IMR-90 (cell line): ENCODE results near the gene MYO1H. TPM values are rescaled to one million over a fixed set of nuclear protein-coding genes. Genes with fewer than 3 reads are reported as not detected.

ENCODE experiments used
- ATAC-seq: fragments of 200-7000 bp; cut with Tn5 transposase; 2 replicates; pipeline ENCODE4 v1.9.1; 2020; ENCODE audit warnings: low read depth, mild to moderate bottlenecking, moderate library complexity
- BruUV-seq: library from RNA; stranded (reverse); fragments of 400-500 nt; replicated peaks from 2 replicates; lab custom pipeline; 2021; lab: Mats Ljungman, UMichigan
- CTCF ChIA-PET: fragments of 300-600 bp; formaldehyde crosslinking; extraction: SDS; loops from one replicate; lab custom pipeline; 2021; ENCODE audit warnings: antibody characterized with exemption; lab: Yijun Ruan, JAX
- POLR2A ChIA-PET: fragments of 300-600 bp; sonication (Branson Sonifier 250); formaldehyde crosslinking; loops from one replicate; lab custom pipeline; 2022; ENCODE audit warnings: antibody characterized with exemption; ENCODE audit not compliant: unreplicated experiment; lab: Charles Lee
- DNase-seq: peaks from one replicate; pipeline ENCODE4 v3.0.0; 2013
- H2AFZ ChIP-seq: replicated peaks from 2 replicates; pipeline ENCODE3; 2013; ENCODE audit warnings: low read length, mild to moderate bottlenecking; ENCODE audit not compliant: poor library complexity
- H2AK5ac ChIP-seq: 2 replicates; pipeline ENCODE4 v1.6.1; 2013; ENCODE audit warnings: low read depth, low read length, inconsistent platforms
- H2AK9ac ChIP-seq: replicated peaks from 2 replicates; pipeline ENCODE3; 2013; ENCODE audit warnings: mild to moderate bottlenecking, low read depth, low read length, moderate library complexity; ENCODE audit not compliant: poor library complexity
- H2BK120ac ChIP-seq: 2 replicates; pipeline ENCODE4 v1.6.1; 2013; ENCODE audit warnings: low read depth, low read length, inconsistent platforms
- H2BK15ac ChIP-seq: 3 replicates; pipeline ENCODE4 v1.6.1; 2013; ENCODE audit warnings: low read depth, low read length, inconsistent platforms
- H2BK20ac ChIP-seq: 2 replicates; pipeline ENCODE4 v1.6.1; 2013; ENCODE audit warnings: low read depth, mild to moderate bottlenecking, inconsistent platforms, low read length, moderate library complexity
- H2BK5ac ChIP-seq: 2 replicates; pipeline ENCODE4 v1.6.1; 2013; ENCODE audit warnings: mild to moderate bottlenecking, low read depth, low read length, inconsistent platforms; ENCODE audit not compliant: poor library complexity, severe bottlenecking
- H3K14ac ChIP-seq: replicated peaks from 2 replicates; pipeline ENCODE4 v1.6.1; 2013; ENCODE audit warnings: low read depth, low read length, inconsistent platforms
- H3K18ac ChIP-seq: 2 replicates; pipeline ENCODE4 v1.6.1; 2013; ENCODE audit warnings: low read depth, low read length, control low read depth
- H3K23ac ChIP-seq: 2 replicates; pipeline ENCODE4 v1.6.1; 2013; ENCODE audit warnings: low read depth, low read length, inconsistent platforms
- H3K27ac ChIP-seq: 2 replicates; pipeline ENCODE4 v1.5.1; 2013; ENCODE audit warnings: mild to moderate bottlenecking, control low read depth, low read length; ENCODE audit not compliant: insufficient read depth
- H3K27me3 ChIP-seq: 2 replicates; pipeline ENCODE4 v1.6.1; 2013; ENCODE audit warnings: low read length; ENCODE audit not compliant: control insufficient read depth, insufficient read depth
- H3K36me3 ChIP-seq: 2 replicates; pipeline ENCODE4 v1.6.1; 2013; ENCODE audit warnings: low read length, mixed read lengths; ENCODE audit not compliant: control insufficient read depth, insufficient read depth
- H3K4ac ChIP-seq: 2 replicates; pipeline ENCODE4 v1.6.1; 2013; ENCODE audit warnings: low read depth, low read length, inconsistent platforms
- H3K4me1 ChIP-seq: 2 replicates; pipeline ENCODE4 v1.6.1; 2013; ENCODE audit warnings: low read length, mixed read lengths; ENCODE audit not compliant: control insufficient read depth, insufficient read depth
- H3K4me2 ChIP-seq: 2 replicates; pipeline ENCODE4 v1.6.1; 2013; ENCODE audit warnings: low read depth, mild to moderate bottlenecking, control low read depth, low read length, moderate library complexity
- H3K4me3 ChIP-seq: 2 replicates; pipeline ENCODE4 v1.5.1; 2013; ENCODE audit warnings: low read depth, mild to moderate bottlenecking, control low read depth, low read length, moderate library complexity; ENCODE audit not compliant: insufficient read depth
- H3K56ac ChIP-seq: 2 replicates; pipeline ENCODE4 v1.6.1; 2013; ENCODE audit warnings: low read length, inconsistent platforms; ENCODE audit not compliant: insufficient read depth; ENCODE audit errors: extremely low read depth
- H3K79me1 ChIP-seq, 2 experiments: 2 replicates each; pipeline ENCODE4 v1.6.1; 2013; ENCODE audit warnings: low read length in 2 of 2, inconsistent platforms in 1 of 2, low read depth in 1 of 2
- H3K9ac ChIP-seq: 2 replicates; pipeline ENCODE4 v1.6.1; 2013; ENCODE audit warnings: low read depth, low read length, control low read depth
- H3K9me1 ChIP-seq: 2 replicates; pipeline ENCODE4 v1.6.1; 2013; ENCODE audit warnings: low read length, inconsistent platforms; ENCODE audit not compliant: insufficient read depth
- H3K9me3 ChIP-seq: 2 replicates; pipeline ENCODE4 v1.6.1; 2013; ENCODE audit warnings: low read length; ENCODE audit not compliant: control insufficient read depth, insufficient read depth
- H4K20me1 ChIP-seq: 2 replicates; pipeline ENCODE4 v1.6.1; 2013; ENCODE audit warnings: low read length, inconsistent platforms; ENCODE audit not compliant: insufficient read depth
- H4K5ac ChIP-seq: 2 replicates; pipeline ENCODE4 v1.6.1; 2013; ENCODE audit warnings: mild to moderate bottlenecking, low read depth, low read length, control low read depth
- H4K8ac ChIP-seq, 2 experiments: 2 replicates each; pipeline ENCODE4 v1.6.1; 2013; ENCODE audit warnings: low read depth in 2 of 2, low read length in 2 of 2, control low read depth in 1 of 2, inconsistent platforms in 1 of 2
- H4K91ac ChIP-seq: 2 replicates; pipeline ENCODE4 v1.6.1; 2013; ENCODE audit warnings: low read depth, low read length, inconsistent platforms; ENCODE audit not compliant: insufficient read depth
- CEBPB ChIP-seq: IDR thresholded peaks from 2 replicates; pipeline ENCODE4 v1.6.1; 2012; ENCODE audit warnings: low read depth, low read length, improper control_type of control experiment
- CHD1 ChIP-seq: IDR thresholded peaks from 2 replicates; pipeline ENCODE4 v1.6.1; 2012; ENCODE audit warnings: low read depth, low read length, improper control_type of control experiment
- FOS ChIP-seq: fragments of 150-350 bp; IDR thresholded peaks from 2 replicates; pipeline ENCODE4 v1.6.1; 2016; ENCODE audit warnings: low read depth, low read length
- MXI1 ChIP-seq: IDR thresholded peaks from 2 replicates; pipeline ENCODE4 v1.6.1; 2012; ENCODE audit warnings: low read depth, mild to moderate bottlenecking, low read length, moderate library complexity, borderline replicate concordance
- NFE2L2 ChIP-seq: fragments of 150-350 bp; IDR thresholded peaks from 2 replicates; pipeline ENCODE4 v1.6.1; 2016; ENCODE audit warnings: low read depth, mild to moderate bottlenecking, low read length
- POLR2A ChIP-seq: IDR thresholded peaks from 2 replicates; pipeline ENCODE4 v1.6.1; 2012; ENCODE audit warnings: mild to moderate bottlenecking, low read depth, low read length
- RAD21 ChIP-seq: IDR thresholded peaks from 2 replicates; pipeline ENCODE4 v1.6.1; 2012; ENCODE audit warnings: low read length, improper control_type of control experiment
- RCOR1 ChIP-seq: IDR thresholded peaks from 2 replicates; pipeline ENCODE4 v1.6.1; 2012; ENCODE audit warnings: mild to moderate bottlenecking, low read length, improper control_type of control experiment; ENCODE audit not compliant: insufficient replicate concordance
- WGBS, 2 experiments: methylation state at CpG; one replicate each; pipeline versions ENCODE4 v1.1.5 to v1.1.7; 2013; ENCODE audit warnings: missing lambda C conversion rate in 2 of 2; ENCODE audit not compliant: insufficient read length in 1 of 2; ENCODE audit errors: extremely low coverage in 2 of 2; 5-methylcytosine and 5-hydroxymethylcytosine counted together
- dilution Hi-C: fragments of 300-500 bp; cut with HindIII; formaldehyde crosslinking; loops from one replicate; pipeline ENCODE4 v1.14.3; 2018; ENCODE audit warnings: low sequenced_read_pairs; ENCODE audit not compliant: unreplicated experiment
- in situ Hi-C: fragments of 300-500 bp; cut with MboI; formaldehyde crosslinking; loops from 3 replicates; pipeline ENCODE4 v1.14.3; 2019; ENCODE audit warnings: low sequenced_read_pairs, inconsistent platforms, mixed read lengths
- intact Hi-C: fragments of 100-400 bp; cut with micrococcal nuclease; formaldehyde crosslinking; loops from 2 replicates; pipeline ENCODE4 v1.10.0; 2022
- polyA plus RNA-seq, 3 experiments: library from polyadenylated mRNA; depleted of rRNA; stranded (reverse); fragments of >200 nt; gene quantifications; 2 replicates each; pipeline ENCODE4 v1.2.3, GENCODE V29; 2012; ENCODE audit warnings: low replicate concordance in 1 of 3
- total RNA-seq: library from RNA; depleted of rRNA; stranded (reverse); fragments of >200 nt; gene quantifications from 2 replicates; pipeline ENCODE4 v1.2.3, GENCODE V29; 2012
- TF ChIP-seq, protein P1 (sequence below): conservative IDR thresholded peaks from 2 replicates; pipeline ENCODE4 v1.5.1; 2012; ENCODE audit warnings: mild to moderate bottlenecking, low read depth, low read length, improper control_type of control experiment

The MYO1H gene
- total and polyA plus RNA-seq, 2 of the 4 experiments (the other 2 are of a cell fraction): not detected

DNA sequence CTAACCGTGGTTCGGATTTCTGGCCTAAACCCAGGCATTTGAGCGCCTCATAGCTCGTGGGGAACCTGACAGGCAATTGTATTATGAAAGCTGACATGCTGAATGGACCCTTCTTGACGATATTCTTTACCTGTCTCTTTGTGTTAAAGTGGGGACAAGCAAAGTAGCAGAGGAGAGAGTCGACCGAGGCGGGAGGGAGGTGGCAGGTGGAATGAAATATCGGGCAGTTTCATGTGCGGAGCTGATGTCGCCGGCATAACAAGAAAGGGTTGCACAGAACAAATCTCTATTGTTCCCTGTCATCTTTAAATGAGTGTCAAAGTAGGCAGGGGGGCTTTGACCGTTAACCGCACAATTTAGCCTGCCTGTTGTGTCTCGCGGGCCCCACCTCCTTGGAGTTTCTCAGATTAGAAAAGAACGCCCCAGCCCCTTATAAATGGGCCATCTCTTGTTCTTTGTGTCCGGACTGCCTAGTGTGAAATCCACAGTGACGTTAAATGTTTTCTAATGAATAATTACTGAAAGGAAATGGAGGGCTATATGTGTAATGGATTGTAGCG is 11.5 kb downstream of the MYO1H start:
- no peak overlapping the region for H3K27ac ChIP-seq
- H4K91ac ChIP-seq: no peak overlapping the region
- H4K8ac ChIP-seq: no peak overlapping the region
- no peak overlapping the region for H3K18ac ChIP-seq
- H2AK9ac ChIP-seq: no peak overlapping the region
- no peak overlapping the region for H2BK15ac ChIP-seq
- no peak overlapping the region for H3K4ac ChIP-seq
- POLR2A ChIA-PET: no interaction called here
- H3K27me3 ChIP-seq: peaks cover 6% of the 10 kb centered on the region
- WGBS, 2 experiments: 74% methylated on average over 3 of the region's 20 CpGs; no CpG with 5 or more reads in 1 of the 2 experiments
- dilution Hi-C loops (no loop called here), intact Hi-C loops (no loop called here), in situ Hi-C loops (no loop called here)
- H3K4me3 ChIP-seq: no peak overlapping the region
- H4K5ac ChIP-seq: no peak overlapping the region
- DNase-seq (no peak), ATAC-seq (no peak)
- no TSS peak for BruUV-seq
- no peak overlapping the region for H2AK5ac ChIP-seq
- H3K79me1 ChIP-seq: no peaks in the 10 kb centered on the region
- H3K4me2 ChIP-seq: no peak overlapping the region
- no peak overlapping the region for H3K23ac ChIP-seq
- no peak overlapping the region for H2AFZ ChIP-seq
- H2BK5ac ChIP-seq: no peak overlapping the region
- no peak overlapping the region for H3K9ac ChIP-seq
- TF ChIP-seq, protein P1, sequence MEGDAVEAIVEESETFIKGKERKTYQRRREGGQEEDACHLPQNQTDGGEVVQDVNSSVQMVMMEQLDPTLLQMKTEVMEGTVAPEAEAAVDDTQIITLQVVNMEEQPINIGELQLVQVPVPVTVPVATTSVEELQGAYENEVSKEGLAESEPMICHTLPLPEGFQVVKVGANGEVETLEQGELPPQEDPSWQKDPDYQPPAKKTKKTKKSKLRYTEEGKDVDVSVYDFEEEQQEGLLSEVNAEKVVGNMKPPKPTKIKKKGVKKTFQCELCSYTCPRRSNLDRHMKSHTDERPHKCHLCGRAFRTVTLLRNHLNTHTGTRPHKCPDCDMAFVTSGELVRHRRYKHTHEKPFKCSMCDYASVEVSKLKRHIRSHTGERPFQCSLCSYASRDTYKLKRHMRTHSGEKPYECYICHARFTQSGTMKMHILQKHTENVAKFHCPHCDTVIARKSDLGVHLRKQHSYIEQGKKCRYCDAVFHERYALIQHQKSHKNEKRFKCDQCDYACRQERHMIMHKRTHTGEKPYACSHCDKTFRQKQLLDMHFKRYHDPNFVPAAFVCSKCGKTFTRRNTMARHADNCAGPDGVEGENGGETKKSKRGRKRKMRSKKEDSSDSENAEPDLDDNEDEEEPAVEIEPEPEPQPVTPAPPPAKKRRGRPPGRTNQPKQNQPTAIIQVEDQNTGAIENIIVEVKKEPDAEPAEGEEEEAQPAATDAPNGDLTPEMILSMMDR: no peak
- TF ChIP-seq CHD1 (no peak), NFE2L2 (no peak), RAD21 (no peak), CEBPB (no peak), MXI1 (no peak), FOS (no peak), RCOR1 (no peak), POLR2A (no peak)
- H4K20me1 ChIP-seq: no peaks in the 10 kb centered on the region
- no peak overlapping the region for H3K56ac ChIP-seq
- no peak overlapping the region for H2BK20ac ChIP-seq
- no peaks in the 10 kb centered on the region for H3K36me3 ChIP-seq
- CTCF ChIA-PET: no interaction called here
- no peaks in the 10 kb centered on the region for H3K9me3 ChIP-seq
- H3K4me1 ChIP-seq: no peaks in the 10 kb centered on the region
- H2BK120ac ChIP-seq: no peak overlapping the region
- H3K14ac ChIP-seq: no peak overlapping the region
- no peaks in the 10 kb centered on the region for H3K9me1 ChIP-seq
